ENCODE data around the gene DIAPH3.

Gene DIAPH3

DNA sequence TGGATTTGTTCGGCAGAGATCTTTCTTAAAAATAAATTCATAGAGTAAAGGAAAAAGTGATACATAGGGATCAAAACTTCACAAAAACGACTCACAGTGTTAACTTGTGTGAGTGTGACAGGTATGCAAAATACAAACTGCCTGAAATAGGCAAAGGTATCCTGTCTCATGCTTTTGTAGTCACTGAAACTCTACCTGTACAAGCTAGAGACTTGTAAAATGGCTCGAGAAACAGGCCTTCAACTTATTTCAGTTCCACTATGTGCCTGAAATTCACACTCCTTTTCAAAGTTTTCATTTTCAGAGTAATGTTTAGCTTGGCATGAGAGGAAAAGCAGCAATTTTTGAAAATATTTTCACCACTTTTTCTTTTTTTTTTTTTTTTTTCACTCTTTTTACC lies 290.4 kb downstream of the DIAPH3 start:
- DNase-seq (ENCODE audit: low read depth), result no peak

DNA sequence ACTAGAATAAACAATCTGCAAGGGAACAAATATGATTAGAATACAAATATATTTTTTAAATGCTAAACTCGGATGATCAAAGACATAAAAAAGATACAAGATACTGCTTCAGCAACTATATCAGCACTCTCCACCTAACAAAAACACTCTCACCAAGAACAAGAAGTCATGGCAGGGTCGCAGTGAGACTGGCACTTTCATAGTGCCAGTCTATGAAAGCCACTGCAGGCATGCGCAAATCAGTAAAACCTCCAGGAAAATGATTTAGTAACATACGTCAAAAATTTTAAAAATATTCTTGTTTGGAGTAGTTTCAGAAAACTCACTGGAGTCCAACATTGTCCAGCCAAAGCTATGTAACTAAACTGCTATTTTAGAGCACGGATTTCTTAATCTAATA lies 295.9 kb downstream of the DIAPH3 start:
- DNase-seq (ENCODE audit: low read depth), result no peak

DNA sequence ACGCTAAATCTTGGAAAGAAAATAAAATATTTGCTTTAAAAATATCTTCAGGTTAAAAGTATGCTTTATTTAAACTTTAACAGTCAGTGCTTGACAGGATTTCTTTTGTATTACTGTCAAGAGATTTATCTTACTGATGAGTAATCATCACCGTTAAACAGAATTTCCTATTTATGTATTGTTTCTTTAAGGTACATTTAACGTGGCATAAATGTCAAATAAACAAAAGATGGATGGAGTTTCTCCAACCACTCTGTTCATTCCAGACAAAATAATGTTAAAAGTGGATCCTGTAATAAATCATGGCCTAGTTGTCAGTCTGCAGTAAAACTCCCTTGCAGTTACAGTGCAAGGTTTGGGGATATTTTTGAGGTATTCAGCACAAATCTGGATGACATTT lies 298.3 kb downstream of the DIAPH3 start:
- no peak for DNase-seq (ENCODE audit: low read depth)

DNA sequence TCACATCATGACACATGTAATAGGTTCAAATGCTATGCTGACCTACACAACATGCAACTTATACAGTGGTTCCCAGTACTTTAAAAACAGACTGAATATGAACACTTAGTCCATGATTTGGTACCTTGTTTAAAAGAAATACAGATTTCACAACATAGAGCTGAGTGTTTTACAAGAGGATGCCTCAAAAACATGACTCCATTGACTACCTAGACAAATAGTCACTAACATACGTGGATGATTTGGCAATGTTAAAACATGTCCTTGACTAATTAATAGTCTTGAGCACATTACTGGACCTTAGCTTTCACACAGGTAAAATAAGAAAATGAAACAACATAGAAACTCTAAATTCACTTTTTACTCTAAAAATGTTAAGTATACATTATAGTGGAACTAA lies 300.1 kb downstream of the DIAPH3 start:
- DNase-seq (ENCODE audit: low read depth), result no peak

DNA sequence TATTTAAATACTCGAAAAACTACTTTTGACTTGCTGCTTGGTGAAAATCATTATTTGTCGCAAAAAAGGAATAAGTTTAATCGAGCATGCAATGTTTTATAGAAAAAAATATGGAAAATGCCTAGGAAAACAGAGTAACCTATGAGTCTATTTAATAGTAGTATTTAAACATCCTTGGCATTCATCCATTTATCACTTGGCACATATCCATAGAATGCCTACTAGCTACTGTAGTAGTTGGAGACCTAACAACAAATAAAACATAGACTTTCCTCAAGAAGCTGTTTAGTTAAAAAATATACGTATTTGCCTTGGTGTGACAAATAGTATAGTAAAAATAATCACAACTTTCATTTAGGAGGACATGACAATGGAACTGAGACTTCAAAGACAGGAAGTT lies 302.1 kb downstream of the DIAPH3 start:
- DNase-seq (ENCODE audit: low read depth), result no peak

DNA sequence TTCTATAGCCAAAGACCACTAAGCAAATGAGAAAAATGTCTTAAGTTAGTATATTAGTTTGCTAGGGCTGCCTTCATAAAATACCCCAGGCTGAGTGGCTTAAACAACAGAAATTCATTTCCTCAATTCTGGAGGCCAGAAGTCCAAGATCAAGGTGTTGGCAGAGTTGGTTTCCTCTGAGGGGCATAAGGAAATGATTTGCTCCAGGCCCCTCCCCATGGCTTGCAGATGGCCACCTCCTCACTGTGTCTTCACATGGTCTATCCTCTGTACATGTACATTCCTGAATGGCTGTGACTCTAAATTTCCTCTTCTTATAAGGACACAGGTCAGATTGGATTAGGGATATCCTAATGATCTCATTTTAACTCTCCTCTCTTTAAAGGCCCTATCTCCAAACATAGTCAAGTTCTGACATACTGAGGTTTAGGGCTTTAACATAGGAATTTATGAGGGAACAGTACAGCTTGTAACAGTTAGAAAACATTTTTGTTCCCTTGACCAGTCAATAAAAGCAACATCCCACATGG lies 307.4 kb downstream of the DIAPH3 start:
- no peak for DNase-seq (ENCODE audit: low read depth)

DNA sequence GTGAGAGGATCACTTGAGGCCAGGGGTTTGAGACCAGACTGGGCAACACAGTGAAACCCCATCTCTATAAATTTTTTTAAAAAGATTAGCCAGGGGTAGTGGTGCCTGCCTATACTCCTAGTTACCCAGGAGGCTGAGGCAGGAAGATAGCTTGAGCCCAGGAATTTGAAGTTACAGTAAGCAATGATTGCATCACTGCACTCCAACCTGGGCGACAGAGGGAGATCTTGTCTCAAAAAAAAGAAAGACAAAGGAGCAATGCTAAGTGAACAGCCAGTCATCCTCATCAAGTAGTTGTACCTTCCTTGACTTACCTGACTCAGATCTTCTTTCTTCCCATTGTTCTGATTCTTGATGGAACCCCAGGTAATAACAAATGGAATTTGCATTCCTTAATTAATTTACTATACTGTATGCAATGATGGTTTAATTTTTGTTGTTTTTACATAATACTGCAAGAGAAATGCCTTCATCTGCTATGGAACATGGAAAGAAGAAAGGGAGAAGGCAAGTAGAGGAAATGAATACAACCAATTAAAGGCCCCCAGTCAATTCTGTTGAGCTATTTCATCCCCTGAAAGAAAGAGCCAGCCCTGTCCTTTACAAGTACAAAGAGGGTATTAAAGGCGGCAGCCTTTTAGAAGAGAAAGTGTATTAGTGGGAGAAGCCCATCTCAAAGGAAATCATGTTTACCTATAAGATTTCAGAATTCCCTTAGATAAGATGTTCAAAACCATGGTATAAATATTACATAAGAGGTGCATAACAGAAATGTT lies 316.7 kb downstream of the DIAPH3 start:
- no peak for DNase-seq (ENCODE audit: low read depth)

DNA sequence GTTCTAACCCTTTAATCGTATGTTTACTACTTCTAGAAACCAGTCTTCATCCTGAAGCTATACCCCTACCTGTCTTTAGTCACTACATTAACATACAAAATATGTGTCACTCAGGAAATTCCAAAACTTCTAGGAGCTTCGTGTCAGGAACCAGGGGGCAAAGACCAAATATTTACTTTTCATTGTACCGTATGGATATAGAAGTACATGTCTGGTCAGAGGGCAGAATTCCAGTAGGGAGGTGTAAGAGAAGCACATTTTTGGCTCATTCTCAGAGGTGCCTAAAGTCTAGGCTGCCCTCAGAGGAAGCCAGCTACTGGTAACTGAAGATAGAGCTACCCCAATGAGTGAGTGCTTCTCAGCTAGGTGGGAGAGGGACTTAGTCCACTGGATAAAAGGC lies 320.7 kb downstream of the DIAPH3 start:
- DNase-seq (ENCODE audit: low read depth), result no peak

DNA sequence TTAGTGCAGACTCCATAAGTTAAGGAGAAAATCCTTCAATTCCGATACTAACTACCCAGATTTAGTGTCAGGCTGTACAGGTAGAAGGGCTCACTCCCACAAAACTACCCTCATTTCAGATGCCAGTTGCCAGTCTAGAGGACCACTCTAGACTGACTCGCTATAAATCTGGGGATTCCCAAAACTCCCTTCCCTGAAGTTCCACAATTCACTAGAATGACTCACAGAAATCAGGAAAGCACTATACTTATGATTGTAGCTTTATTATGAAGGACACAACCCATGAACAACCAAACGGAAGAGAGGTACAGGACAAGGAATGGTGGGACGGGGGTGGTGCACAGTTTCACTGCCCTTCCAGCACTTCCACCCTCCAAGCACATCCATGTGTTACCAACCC lies 321.2 kb downstream of the DIAPH3 start:
- no peak for DNase-seq (ENCODE audit: low read depth)

DNA sequence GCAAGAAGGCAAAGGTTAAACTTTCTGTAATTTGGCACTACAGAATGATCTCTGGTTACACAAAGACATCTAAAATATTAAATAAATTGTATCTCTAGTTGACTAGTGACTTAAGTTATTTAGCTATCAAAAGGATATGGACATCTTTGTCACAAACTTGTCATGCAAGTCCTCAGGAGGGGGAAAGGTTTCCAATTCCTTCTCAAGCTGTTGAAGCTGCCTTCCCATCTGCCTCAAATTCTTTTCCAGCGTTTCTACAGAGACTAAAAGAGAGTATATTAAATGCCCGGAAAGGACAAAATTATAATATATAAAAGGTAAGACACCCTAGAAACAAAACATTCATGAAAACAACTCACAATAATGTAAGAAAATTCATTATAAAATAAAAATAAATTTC lies 324.5 kb downstream of the DIAPH3 start:
- no peak for DNase-seq (ENCODE audit: low read depth)

DNA sequence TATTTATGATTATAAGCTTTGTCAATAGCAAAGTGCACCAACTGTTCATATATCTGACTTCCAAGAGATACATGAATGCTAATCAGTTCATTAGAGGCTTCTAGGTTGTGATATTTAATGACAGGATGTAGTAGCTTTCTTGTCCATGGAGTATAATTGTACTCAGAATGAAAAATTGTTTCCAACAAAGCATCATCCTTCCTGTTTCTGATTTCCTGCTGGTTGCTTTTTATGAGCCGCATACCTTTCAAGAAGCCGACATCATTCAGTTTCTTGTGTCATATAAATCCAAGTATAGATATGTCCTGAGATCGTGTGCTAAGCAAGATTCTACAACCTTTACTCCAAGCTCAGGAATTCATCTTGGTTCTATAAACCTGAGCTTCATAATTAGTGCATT lies 326.6 kb downstream of the DIAPH3 start:
- DNase-seq (ENCODE audit: low read depth), result no peak

DNA sequence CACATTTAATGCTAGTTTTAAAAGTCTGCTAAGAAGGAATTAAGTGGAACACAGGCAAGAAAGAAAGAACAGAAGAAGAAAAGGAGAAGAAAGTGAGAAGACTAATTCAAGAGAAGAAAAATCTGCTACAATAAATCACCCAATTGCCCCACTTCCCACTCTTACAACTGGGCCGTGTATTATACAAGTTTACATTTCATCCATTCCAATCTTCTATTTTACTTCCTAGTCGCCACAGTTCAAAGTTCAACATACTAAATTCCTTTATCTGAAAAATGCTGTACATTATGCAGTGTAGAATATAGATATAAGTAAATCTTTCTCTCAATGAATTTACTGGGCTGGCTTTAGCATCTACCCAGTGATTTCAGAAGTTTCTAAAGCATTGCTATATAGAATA lies 328.2 kb downstream of the DIAPH3 start:
- no peak for DNase-seq (ENCODE audit: low read depth)

DNA sequence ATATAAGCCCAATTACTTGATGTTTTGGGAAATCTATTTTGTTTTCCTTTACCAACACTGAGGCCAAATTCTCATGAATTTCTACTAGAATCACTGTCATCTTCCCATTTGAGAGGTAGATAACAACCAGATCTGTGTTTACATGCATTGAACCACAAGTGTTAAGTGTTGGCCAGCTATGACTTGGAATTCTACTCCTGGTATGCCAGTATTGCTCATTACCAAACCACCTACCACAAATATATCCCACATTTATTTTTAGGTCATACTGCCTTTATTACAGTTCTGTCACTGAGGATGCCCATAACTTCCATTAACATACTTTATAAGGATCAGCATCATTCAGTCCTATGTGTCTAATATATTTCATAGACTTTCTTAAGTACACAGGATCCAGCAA lies 328.9 kb downstream of the DIAPH3 start:
- no peak for DNase-seq (ENCODE audit: low read depth)

DNA sequence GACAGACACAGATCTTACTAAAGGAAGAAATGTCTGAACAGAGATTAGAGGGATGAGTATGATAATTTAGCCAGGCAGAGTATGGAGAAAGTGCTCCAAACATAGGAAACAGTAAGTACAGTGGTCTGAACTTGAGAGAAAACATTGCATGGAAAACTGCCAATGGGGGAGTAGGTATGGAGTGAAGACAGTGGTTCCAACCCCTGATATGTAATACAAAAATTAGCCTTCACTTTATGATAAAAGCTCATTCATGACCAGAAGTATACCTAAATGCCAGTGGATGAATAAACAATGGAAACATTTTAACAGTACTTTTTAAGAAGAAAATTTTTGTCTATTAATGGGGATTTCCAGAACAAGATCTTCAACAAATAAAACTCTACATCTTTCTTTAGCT lies 334.0 kb downstream of the DIAPH3 start:
- DNase-seq (ENCODE audit: low read depth), result no peak

DNA sequence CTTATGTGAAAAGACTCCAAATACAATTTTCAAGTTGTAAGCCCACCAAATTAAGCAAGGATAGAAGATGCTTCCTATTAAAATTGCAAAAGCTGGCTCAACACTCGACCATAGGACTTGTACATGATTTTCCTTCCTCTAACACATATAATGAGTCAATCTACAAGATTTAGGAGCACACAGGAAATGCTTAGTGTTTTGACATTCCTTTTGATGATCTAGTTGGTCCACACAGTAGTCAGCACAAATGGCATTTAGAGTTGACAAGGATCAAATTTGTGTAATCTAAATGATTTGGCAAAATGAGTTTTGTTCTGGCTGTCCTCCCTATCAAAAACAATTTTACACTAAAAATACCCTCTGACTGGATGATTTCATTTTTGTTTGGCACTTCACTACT lies 340.2 kb downstream of the DIAPH3 start:
- no peak for DNase-seq (ENCODE audit: low read depth)

DNA sequence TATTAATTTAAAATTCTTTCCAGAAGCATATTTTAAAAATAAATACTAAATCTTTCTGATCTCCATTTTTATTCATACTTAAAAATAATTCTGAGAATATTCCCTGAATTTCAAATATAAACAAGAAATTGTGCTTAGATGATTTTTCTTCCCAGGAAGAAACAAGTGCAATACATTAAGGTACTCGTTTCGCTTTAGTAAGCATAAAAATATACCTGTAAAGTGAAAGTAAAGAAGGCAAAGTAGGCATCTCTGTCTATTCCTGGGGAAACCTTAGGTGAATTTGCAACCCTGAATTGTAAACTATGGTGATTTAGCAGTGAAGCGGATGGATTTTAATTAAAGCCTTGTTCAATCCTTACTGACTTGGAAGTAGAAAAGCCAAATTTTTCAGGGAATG lies 354.2 kb downstream of the DIAPH3 start:
- no peak for DNase-seq (ENCODE audit: low read depth)

DNA sequence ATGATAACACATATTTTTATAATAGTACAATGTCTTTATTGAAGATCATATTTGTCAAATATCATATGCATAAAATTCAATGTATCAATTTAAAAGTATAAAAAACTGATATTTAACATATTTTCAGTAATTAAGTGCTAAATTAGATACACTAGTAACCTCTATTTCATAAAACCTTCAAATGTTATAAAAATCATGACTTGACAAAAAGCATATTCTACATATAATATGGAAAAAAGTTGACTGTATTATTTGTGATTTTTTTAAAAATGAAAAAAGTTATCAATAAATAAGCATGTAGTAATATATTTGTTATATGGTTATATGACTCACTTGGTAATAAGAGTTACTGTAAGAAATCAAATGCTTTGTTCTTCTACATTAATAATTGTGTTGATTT lies 356.9 kb downstream of the DIAPH3 start:
- DNase-seq (ENCODE audit: low read depth), result no peak

DNA sequence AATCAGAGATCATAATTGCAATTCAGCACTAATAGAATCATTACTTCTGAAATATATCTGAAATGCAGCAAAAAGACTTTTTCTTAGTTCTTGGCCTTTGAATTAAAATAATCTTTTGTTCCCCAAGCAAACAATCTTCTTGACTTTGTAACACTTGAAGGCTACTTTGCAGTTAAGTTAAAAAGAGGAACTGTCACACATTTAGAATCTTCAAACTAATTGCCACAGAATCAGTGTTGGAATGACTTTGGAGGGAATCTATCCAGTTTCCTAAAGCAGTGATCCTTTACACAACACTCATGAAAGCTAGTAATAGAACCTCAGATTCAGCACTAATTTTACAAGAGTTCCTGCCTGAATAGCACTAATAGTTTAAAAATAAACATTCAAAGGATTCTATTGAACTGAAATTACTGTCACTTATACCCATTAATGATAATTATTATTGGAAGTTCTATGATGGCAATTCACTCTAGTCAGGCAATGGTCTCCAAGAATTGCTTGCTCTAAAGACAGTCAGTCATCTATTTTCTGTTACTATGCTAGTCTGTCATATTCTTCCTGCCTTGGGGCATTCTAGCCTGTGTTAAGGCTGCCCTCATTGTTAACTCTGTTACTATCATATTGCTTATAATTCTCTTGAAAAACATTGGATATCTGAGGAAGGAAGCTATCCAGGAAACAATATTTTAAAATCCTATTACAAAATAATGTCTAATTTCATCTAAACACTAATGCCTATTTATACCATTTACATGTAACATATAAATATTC lies 362.4 kb downstream of the DIAPH3 start:
- no peak for DNase-seq (ENCODE audit: low read depth)

DNA sequence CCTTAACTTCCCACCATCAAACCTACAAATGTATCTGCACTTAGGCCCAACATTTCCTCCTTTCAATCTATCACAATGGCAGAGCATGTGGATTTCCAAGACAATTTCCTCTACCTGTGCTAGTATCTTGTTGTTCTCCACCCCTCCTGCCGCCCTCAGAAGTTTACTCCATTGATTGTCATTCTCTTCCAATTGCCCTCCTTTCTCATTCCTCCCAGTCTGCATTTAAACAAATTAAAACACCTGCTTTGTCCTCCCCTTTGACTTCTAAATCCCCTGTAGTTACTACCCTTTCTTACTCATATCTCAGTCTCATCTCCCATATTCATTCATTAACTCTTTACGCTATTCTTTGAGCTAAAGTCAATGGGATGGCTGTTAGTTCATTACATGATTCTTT lies 370.6 kb downstream of the DIAPH3 start:
- no peak for DNase-seq (ENCODE audit: low read depth)

DNA sequence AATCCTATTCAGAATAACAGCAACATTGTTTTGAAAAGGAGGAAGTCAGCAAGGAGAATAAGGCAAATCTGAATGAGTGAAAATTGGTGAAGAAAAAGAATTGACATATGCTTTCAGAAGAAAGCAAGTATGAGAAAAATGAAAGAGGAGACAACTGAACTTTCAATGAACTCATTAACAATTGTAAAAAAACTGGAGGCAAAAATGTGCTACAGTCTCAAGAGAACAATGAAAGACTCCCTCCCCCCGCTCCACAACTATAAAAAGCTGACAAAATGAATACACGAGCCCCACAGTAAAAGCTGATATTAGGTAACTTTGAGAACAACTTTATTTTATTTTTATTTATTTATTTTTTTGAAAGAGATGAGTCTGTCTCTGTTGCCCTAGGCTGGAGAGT lies 373.1 kb downstream of the DIAPH3 start:
- DNase-seq (ENCODE audit: low read depth), result no peak

DNA sequence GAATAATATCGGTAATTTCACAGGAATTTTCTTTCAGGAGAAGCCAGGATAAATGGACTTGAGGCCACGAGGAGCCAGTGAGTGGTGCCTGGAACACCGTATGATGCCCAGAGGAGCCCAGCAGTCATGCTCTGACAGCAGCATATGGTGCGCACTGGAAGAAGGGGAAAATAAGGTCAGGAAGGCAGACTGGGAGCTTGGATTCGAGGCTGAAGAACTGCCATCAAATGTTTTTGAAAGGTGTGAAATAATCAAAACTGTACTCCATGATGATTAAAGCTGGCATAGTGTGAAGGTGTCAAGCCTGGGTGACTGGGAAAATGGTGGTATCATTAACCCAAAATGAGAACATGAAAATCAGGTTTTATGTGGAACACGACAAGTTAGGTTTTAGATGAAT lies 374.2 kb downstream of the DIAPH3 start:
- DNase-seq (ENCODE audit: low read depth), result no peak

DNA sequence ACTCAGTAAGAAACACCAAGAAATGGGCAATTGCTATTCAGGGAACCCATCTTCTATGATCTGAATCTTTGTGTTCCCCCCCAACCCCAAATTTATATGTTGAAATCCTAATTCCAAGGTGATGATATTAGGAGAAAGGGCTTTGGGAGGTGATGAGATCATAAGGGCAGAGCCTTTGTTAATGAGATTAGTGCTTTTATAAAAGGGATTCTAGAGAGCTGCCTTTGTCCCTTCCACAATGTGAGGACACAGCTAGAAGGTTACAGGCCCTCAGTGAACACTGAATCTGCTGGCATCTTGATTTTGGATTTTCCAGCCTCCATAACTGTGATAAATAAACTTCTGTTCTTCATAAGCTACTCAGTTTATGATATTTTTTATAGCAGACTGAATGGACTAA lies 376.0 kb downstream of the DIAPH3 start:
- no peak for DNase-seq (ENCODE audit: low read depth)

DNA sequence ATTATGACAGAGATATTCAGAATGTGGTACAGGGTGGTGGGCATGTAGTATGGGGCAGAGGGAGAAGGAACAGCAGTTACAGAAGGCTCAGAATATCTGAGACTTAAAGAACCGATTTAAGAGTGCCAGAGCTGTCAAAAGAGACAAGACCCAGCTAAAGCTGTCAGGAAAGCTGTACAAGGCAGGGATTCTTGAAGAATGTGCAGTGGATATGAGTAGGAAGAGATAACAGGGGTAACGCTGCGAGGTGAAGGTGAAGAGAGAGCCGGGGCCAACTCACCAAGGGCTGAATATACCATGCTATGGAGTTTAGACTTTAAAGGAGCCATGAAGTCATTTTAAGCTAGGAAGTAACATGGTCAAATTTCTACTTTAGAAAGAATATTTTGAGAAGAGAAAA lies 381.0 kb downstream of the DIAPH3 start:
- no peak for DNase-seq (ENCODE audit: low read depth)

DNA sequence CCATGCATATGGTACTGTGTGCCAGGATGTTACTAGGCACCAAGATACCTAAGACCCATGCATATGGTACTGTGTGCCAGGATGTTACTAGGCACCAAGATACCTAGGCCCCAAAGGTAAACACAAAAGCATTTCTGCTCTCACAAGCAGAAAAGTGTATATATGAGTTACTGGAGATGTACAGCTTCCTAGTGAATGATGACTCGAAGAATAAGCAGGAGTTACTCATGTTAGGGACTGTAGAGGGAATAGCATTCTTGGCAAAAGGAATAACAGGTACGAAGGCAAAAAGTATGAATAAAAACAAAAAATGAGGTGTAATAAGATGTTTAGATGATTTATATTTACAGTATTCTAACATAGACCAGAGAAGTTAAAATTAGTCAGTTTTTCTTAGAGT lies 383.7 kb downstream of the DIAPH3 start:
- no peak for DNase-seq (ENCODE audit: low read depth)

All from stimulated activated CD8-positive, alpha-beta memory T cell treated with anti-CD3 and anti-CD28 coated beads, Interleukin-4, amount 100 ng/mL, for 24 hours (primary cell).